Tongue (tissue), 2 donors: Measurements from ENCODE around the gene ALDH1A1. TPM values are rescaled to one million over a fixed set of nuclear protein-coding genes. Genes with fewer than 3 reads are reported as not detected.

ENCODE experiments used
- DNase-seq: peaks from one replicate; pipeline ENCODE4 v3.0.0-alpha.2; 2015
- total RNA-seq: library from RNA; depleted of rRNA; stranded (reverse); fragments of >200 nt; gene quantifications from one replicate; pipeline ENCODE4 v1.2.3, GENCODE V29; 2014

ALDH1A1 gene
- total RNA-seq, result 62.8 TPM

DNA sequence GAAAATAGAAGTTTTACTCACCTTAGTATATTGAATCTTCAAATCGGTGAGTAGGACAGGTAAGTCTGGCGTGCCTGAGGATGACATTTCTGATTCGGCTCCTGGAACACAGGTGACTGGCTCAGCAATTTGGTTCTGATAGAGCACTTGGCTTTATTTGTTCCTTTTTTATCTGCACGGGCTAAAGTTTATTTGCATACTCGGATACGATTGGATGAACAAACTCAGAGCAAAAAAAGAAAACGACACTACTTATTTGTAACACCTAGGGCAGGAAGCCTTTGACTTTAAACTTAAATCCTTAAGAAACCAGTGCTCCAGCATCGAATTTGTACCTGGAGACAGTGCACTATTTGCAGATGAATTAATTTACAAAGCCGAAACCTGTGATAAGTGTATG lies at the start of gene ALDH1A1:
Gene ALDH1A1, minus strand, starts transcription at position 140 of the 400 bp plus-strand sequence. Its CDS starts 53 bp downstream, at position 87.
- DNase-seq, result no peak

DNA sequence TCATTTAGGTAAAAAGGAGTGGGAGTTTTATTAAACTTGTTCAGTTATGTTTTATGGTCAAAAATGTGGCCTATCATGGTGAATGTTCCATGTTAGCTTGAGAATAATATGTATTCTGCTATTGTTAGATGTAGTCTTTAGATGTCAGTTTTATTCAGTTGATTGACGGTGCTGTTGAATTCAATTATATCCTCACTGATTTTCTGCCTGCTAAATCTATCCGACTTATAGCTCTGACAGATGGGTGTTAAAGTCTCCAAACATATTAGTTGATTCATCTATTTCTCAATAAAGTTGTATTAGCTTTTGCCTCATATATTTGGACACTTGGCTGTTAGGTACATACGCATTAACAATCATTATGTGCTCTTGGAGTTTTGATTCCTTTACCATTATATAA lies 49.0 kb upstream of the ALDH1A1 start:
- DNase-seq, result no peak

DNA sequence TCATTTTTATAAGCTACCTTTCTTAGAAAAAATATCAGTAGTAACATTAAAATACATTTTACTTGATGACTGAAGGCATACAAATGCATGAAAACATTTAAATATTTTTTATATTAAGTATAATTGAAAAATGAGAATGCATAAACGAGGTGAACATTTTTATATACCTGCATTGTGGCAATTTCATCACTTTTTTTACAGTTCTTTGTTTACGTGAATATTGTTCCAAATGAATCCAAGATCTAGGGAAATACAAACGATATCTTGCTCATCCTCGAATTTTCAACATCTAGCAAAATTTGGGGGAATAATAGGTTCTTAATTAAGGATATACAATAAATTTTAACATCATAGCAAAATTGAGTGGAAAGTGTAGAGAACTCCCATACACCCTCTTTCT lies 45.5 kb upstream of the ALDH1A1 start:
- no peak for DNase-seq

DNA sequence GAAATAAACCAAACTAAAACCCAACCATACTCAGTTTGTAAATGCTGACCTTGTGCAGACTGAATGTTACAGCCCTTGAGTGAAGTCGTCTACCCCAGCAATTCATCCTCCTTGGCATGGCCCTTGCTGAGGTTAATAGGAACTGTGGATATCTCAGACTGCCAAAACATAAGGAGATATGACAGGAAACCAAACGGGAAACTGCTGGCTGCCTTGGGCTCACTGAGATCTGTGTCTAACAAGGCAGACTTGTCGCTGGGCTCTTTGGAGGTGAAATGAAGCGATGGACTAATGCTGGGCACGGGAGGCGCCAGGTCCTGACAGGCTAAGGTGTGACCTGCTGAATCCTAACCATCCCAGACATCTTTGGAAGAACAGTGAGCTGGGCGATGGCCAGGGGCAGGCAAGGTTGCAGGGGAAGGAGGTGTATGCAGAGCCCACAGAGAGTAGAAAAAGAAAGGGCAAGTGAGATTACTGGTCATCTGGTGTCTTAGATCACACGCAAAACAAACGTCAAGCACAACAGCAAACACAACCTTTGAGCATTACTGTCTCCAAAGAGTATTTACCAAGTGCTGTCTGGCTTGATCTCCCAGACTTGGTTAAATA lies 44.6 kb upstream of the ALDH1A1 start:
- DNase-seq, result no peak

DNA sequence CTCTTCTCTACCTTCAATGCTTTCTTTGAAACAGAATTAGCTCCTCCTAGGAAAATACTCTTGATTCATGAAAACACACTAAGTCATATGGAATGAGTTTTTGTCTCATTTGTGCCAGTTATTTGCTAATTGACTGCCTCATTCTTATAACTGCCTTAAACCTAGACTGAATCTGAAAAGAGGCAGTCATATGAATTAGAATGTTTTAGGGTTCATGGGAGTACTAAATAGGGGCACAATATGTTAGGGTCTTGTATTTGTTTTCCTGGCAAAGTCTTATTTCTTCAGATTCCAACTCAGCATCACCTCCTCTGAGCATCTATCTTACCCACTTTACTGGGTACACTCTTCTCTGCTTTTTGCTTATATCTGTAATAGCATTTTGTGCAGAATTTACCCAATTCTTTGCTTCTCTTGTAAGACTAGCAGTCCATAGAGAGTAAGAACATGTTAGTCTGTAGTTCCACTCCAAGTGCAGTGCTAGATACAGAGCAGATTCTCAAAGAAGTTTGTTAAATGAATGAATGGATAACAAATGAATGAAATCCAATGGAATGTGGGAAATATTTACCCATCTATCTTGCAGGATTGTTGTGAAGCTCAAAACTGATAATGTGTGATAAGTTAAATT lies 43.9 kb upstream of the ALDH1A1 start:
- no peak for DNase-seq

DNA sequence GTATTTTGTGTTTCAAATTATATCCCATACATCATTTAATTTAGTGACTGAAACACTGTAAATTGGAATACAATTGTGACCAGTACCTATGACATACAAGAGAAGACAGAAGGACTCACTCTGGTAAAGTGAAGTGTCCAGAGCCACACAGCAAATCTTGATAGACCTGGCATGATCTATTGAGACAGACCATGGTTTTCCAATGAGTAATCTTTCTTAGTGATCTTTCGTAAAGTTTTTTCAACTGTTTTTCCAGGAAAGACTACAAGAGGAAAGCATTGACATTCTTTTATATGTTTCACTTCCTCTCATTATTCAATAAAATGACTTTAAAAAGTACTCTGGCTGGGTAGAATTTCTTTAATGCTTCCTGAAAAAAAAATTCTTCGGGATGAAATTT lies 43.3 kb upstream of the ALDH1A1 start:
- no peak for DNase-seq

DNA sequence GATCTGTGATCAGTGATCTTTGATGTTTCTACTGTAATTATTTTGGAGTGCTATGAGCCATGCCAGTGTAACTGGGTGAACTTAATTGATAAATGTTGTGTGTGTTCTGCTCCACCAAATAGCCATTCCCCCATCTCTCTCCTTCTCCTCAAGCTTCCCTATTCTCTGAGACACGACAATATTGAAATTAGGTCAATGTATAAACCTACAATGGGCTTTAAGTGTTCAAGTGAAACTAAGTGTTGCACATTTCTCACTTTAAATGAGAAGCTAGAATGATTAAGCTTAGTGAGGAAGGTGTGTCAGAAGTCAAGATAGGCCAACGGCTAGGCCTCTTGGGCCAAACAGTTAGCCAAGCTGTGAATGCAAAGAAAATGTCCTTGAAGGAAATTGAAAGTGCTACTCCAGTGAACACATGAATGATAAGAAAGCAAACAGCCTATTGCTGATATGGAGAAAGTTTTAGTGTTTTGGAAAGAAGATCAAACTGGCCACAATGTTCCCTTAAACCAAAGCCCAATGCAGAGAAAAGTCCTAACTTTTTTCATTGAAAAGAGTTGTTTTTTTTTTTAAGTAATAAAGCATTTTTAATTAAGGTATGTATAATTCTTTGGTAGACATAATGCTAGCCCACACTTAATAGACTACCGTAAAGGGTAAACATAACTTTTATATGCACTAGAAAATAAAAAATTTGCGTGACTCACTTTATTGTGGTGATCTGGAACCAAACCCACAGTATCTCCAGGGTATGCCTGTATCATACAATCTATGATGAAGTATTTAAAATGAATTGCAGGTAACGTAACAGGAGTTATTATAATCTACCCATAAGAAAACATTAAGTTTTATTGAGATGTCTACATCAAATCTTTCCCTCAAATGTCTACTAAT lies 42.5 kb upstream of the ALDH1A1 start:
- no peak for DNase-seq

DNA sequence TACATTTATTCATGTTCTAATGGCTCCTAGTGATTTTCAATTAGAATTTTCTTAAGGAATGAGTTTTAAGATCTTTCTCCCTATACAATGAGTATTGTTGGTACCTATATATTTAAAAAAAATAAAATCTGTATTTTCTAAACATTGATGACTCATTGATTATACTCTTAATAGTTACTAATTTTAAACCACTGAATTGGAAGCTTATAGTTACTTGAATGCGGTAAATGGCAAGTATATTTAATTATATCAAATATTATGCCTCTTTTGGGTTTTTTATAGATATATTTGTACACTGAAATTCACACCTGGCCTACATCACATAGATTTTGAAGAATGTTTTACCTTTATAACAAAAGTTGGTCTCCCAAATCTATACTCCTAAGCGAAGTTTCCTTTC lies 38.9 kb upstream of the ALDH1A1 start:
- no peak for DNase-seq

DNA sequence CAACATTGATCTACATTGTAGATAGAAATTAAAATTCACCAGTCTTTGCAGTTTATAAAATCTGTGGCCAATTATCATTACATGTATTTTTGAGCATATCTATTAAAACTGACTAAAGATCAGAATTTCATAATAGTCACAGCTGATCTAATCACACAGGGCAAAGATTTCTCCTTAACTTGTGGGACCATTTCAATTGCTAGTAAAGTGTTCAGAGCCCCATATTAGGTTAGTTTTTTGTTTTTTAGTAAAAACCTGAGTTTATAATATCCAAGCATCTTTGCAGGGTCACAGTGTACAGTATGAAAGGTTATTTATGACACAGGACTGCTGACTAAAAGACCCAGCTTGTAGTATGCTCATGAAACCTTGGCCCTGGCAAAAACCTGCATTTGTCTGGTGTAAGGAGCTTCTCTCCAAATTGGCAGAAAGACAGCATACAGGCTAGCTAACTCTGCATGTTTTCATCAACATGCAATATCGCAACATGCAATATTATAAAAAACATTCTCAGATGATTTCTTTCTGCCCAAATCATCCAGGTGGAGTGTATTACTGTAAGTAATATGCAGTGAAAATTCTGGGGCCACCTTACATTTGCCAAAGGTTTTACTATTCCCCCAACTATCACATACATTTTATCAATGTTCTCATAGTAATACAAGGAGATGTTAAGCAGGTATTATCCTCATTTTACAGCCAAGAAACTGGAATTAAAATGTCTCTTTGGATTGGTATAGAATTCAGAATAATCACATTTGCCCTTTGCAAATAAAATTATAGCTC lies 37.7 kb upstream of the ALDH1A1 start:
- no peak for DNase-seq

DNA sequence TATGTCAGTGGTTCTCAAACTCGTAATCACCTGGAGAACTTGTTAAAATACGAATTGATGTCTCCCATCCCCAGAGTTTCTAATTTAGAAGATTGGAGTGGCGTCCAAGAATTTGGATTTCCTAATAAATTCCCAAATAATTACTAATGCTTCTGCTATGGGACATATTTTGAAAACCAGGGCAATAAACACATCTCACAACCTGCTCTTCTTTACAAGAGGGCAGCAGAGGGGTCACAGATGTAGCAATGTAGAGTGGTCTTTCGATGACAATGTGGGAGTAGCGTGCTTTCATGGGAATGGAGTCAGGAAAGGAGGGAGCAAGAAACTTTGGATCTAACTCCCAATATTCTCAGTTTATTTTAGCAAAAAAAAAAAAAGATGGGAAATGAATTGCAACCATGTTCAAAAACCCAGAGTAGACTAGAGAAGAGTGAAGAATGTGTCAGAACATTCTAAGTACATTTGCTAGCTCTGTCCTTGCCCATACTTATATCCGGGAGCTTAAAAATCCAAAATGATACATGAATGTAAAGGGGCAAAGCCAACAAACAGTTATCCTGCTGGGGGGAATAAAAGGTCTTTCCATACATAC lies 33.8 kb upstream of the ALDH1A1 start:
- DNase-seq, result no peak

DNA sequence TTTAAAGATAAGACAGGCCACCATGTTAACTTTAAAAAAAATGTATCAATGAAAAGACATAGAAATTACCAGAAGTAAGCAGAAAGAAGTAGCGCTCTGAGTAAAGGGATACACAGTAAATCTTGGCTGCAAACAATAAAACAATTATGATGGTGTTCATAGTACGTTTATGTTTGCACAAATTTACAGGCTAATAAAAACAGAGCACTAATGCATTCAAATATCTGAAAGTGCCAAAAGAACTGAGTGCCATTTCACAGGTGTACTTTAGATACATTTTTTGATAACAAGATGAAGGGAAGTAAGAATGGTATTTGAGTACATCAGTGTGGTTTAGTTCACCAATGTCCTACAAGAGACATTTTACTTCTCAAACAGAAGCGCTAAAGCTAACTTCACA lies 32.9 kb upstream of the ALDH1A1 start:
- DNase-seq, result no peak

DNA sequence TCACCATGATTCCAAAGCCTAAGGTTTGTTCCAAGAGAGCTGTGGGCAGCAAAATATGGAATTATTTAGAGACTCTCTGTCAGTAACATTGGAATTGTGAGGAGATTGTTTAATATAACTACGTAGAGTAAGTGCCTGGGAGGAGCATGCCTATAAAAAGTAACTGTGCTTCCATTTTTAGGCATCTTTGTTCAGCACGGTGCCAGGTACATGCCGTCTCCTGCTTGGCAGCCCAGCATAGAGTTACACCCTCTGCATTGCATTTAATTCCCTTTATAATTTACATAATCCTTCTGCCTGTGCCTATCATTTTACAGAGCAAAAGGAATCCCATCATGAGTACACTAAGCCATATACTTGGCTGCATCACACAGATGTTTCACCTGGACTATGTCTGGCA lies 32.1 kb upstream of the ALDH1A1 start:
- no peak for DNase-seq

DNA sequence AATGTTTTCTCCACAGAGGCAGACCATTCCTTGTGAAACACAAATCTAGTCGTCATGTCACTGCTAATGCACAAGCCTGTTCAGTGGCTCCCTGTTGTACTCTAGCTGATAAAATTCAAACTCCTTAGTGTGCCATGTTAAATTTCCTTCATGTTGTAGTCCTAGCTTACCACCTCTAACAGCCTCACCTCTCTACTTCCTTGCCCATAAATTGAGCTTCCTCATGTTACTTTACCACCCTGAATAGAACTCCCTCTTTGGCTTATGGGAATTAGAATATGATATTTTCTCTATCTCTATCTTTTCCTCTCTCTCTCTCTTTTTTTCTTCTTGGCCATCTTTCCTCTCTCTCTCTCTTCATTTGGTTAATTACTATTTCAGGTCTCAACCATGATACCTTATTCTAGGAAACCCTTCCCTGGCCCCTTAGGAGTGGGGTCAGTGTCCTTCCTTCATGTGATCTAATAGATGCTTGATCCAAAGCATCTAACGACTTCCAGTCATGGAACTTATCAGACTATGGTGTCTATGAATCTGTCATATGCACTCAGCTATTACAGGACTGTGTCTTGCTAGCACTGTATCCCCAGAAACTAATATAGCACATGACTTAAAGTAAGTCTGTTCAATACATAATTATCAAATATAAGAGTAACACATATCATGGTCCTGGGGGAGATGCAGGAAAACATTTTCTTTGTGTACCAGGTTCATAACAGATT lies 31.5 kb upstream of the ALDH1A1 start:
- no peak for DNase-seq

DNA sequence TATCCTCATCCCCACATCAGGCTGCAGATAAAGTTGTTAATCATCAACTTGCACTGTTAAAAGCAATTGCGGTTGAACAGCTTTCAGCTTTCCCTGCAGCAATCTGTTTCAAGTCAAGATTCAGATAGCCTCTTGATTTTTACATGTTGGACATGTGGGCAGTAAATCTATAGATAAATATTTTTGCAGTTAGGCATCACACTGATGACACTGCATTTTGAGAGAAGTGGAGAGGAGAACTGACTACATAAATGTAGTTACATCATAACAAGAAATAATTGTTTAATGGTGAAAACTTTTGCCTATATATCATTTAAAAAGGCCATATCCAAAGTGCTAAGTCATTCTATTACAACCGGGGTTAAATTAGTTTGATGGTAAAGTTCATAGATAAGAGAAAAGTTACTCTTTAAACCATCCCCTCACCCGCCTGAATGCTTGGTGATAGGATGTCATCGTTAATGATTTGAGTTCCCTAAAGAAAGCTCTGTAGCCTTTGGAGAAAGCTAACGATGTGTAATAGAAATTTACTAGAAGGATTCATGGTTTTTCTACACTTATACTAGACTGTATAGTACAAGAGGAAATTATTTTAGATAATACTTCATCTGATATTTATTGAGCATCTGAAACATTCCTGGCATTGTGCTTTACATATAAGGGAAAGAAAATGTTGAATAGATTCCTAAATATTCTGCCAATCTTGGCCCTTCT lies 30.8 kb upstream of the ALDH1A1 start:
- no peak for DNase-seq

DNA sequence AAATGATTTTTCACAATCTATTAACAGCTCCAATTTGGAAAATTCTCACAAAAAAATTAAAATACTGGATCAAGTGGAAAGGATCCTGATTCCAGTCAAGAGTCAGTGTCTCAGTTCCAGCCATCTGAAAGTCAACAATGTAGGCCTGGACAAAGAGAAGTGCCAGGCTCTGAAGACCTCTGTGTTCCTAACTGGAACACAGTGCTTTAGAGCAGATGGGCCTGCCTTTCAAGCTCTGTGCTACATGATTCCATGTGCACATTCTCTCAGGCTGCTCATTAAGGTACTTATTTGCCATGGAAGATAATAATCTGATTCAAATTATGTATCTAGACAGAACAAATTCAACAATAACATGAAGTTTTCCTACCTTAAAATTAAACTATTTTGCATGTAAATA lies 30.2 kb upstream of the ALDH1A1 start:
- DNase-seq, result no peak

DNA sequence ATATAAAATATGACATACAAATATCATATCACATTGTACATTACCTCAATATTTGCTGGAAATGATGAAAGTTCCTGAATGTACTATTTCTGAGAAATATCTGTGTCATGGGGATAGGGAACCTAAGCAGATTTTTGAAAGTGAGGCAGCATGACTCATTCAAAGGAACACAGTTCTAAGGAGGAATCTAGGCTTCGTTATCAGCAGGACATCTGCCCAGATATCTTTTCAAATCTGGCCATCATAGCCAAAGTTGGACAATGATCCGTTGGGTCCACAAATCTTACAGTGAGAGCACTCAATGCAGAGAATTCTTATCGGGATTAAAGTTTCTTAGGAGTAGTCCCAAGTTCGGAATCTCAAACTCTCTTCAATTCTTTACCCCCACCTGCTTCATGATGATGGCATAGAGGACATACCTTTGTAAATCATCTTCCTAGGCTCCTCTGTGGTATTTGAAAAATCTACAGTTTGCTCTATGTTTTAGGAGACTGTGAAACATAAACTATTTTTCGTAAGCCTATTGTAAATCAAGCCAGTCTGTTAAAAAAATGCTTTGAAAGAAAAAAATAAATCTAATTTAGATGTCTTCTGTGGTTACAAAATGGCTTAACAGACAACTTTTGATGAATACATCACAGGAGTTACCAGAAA lies 29.4 kb upstream of the ALDH1A1 start:
- DNase-seq, result no peak

DNA sequence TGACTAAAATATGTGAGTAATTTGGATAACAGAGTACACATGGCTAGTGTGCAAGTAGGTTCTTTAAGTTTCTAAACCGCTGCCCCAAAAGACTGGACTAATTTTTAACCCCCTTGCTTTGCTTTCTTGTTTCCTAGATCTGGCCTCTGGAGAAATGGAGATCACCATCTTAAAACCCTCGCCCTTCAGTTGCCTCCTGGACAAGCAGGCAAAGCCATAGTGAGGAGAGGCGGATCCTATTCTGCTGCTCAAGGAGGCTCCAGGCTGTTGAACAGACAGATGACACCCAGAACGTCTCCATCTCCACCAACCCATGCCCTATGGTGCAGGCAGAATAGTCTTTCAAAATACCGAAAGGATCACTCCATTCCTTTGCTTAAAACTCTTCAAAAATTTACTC lies 28.6 kb upstream of the ALDH1A1 start:
- DNase-seq, result no peak

DNA sequence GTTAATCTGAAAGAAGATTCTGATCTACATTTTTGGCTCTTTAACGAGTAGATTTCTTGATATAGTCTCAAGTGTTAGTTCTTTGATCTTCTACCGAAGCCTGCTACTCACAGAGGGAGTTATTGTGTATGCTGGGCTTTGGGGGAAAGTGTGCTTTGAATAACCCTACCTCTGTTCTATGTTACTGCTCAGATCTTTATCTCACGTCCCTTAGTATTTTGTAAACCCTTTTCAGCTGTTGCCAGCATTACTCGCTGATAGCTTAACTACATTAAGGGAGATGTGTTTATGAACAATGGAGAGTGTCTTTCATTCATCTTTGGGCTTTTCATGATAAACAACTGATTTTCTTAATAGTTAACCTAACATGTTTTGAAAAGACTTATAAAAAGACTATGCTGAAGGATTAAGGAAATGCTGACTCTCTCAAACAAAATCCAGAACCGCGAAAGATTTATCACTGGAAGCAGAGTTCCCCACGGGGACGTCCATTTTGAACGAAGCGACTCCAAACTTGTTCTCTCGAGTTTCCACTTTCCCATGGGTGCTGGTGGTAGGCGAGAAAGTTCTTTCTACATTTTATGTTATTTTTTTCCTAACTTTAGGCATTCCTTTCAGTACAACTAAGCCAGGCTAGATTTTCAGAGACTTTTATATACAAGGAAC lies 27.9 kb upstream of the ALDH1A1 start:
- DNase-seq, result peak; percentile 12

DNA sequence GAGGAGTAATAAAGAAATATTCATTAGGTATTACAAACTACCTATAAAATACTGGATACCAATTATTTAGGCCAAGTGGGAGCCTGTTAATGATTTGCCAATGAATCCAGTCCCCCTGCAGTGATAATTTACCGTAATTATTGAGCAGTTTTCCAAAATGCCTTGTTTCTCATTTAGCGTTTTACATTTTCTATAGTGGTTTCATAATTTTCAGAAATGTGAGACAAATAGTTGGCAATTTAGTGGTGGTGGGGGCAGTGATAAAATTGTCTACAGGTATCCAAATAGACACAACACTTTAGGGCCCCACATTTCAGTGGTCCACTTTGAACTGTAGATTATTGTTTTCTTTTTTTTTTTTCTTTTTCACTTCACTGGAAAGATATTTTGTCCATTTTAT lies 27.3 kb upstream of the ALDH1A1 start:
- no peak for DNase-seq
